ENCODE results near the gene PHKB.
A peak's percentile ranks its signal among the peaks of the same experiment; 100 is the strongest.
"Not testable (repeated sequence)": the region's sequence is repeated elsewhere in the genome, so short reads cannot be mapped to it uniquely, and the experiment has no call there.

PHKB gene

DNA sequence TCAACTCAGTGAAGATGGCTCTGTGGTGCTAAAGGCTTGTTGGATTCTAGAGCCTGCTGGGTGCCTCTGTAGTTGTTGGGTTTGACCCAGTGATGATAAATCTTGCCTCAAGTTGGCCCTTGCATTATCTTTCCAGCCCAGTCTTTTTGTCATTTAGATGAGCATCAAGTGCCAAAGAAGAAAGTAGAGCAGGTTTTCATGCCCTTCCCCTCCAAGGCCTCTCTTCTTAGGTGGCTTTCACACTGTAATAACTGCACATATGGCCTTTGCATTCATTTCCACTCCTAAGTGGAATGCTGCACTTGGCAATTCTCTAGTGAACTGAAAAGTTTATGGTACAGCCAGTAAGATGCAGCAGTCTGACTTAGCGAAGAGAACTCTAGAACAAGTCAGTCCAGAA is 165.1 kb downstream of the PHKB start:
- DNase-seq (ENCODE audit: low spot score) = peak; percentile 21

DNA sequence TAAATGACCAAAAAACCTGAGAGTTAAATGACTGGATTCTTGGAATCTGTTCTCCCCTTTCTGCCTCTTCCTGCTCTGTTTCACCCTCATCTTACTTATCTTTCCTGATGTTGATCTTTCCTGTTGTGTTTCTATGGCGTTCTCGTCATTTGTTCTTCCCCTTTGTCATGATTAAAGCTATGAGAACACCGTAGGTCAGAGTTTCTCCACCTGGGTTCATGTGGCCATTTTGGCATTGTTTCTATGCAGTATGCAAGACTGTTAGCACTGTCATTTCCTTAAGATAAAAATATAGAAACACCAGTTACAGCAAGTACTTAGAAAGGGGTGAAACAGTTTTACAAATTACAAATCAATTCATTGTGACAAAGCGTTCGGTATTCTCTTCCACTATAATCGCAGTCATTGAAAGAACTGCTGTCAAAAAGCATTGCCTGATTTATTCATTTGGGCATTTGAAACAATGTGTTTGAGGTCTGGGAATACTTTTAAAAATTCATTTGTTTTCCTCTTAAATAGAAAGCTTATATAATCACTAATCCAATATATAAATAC is 166.0 kb downstream of the PHKB start:
- DNase-seq (ENCODE audit: low spot score) = no peak

DNA sequence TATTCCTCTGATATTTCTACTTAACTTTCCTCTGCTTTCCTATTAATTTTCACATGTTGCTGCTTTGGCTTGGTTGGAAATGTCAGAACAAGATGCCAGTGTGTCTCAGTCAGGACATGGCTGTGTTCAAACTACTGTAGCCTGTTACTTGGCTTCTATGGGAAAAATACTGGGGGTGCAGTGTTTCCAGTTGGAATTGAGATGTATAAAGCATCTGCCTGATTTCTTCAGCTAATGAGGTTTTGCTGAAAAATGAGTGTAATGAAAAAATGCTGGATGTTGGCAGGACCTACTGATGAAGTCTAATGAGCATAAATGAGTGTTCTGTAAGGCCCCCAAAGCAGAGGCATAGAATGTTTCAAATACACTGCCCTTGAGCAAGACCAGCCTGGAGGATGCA is 166.6 kb downstream of the PHKB start:
- DNase-seq (ENCODE audit: low spot score) = no peak

DNA sequence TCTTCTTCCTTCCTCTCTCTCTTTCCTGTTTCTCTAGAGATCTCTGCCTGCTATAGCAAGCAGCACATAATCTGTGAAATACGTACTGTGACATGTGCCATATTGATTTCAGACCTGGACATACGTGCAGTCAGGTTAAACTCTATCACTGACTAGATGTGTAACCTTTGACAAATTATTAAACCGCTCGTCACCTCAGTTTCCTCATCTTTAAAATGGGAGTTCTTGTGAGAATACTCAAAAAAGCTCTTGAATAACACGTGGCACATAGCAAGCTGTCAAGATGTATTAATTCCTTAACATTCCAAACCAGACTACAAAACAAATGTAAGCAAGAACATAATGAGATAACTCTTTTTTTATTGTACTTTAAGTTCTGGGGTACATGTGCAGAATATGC is 170.0 kb downstream of the PHKB start:
- DNase-seq (ENCODE audit: low spot score) = no peak

- DNase-seq (ENCODE audit: low spot score) = no peak
Measured at GRCh38 chr16:47634126-47634525, 173.0 kb downstream of the PHKB start.

DNA sequence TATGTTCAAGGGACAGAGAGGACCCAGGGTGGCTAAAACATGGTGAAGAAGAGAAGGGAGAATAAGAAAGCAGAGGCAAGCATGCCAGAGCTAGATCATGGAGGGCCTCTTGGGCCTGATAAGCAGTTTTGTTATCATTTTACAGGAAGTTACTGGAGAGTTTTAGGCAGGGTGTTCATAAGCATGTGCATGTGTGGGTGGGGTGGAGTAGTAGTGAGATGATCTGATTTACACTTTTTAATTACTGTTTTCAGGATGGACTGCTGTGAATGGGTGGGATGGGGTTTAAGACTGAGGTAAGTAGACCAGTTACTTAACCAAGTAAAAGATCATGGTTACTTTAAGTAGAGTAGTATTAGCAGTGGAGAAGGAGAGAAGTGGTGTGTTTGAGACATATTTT is 173.6 kb downstream of the PHKB start:
- DNase-seq (ENCODE audit: low spot score) = no peak

DNA sequence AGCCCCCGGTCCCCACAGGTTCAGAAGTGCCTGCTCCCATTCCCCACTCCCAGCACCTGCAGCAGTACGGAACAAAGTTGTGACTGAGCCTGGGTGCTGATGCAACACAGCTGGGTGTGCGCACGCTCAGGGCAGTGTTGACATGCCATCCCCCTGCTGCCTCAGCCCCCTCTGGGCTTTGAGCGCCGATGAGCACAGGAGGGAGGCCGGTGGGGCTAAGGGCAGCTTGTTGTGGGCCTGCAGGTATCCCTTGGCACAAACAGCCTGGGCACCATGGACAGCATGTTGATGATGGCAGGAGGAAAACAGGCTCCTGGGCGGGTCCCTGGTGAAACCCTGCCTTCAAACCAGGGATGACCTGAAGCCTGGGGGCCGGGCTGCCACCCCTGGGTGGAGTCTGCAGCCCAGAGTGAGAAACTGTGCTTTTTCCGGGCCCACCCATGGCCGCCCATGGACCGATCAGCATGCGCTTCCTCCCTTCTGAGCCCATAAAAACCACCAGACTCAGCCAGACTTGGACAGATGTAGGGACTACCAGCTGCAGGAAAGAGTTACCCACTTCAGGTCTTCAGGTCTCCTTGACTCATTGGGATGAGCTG is 175.5 kb downstream of the PHKB start:
- no peak for DNase-seq (ENCODE audit: low spot score)

GRCh38 chr16:47638175-47638574 is 177.0 kb downstream of the PHKB start:
- DNase-seq (ENCODE audit: low spot score) = no peak

GRCh38 chr16:47640661-47641060 is 179.5 kb downstream of the PHKB start:
- no peak for DNase-seq (ENCODE audit: low spot score)

DNA sequence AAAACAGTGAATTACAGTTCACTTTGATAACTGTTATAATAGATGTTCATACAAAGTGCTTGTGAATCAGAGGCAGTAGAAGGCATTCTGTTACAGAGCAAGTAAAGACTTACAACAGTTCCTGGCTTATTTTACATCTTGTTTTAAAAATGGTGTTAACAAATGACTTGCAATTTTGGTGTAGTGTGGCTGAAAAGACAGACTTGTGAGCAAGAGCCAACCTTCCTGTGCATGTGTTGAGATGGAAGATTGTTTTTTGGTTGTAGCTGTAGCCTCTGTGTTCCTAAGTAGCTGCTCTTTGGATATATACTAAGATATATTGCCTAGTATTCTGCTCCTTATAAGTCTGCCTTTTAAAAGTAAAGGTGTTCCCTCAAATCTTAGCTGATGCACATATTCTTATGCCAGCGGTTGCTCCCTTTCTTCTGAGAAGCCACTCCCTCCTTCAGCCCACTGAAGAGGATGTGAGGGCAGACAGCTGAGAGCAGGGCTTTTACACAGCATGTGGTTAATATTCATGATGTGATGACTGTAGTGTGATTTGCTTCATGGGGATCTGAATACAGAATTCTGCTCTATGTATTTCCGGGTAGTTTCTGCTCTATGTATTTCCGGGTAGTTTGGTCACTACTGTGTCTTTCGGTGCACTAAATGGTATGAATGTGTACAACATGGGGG is 182.3 kb downstream of the PHKB start:
- no peak for DNase-seq (ENCODE audit: low spot score)

- DNase-seq (ENCODE audit: low spot score) = no peak
Measured at GRCh38 chr16:47644166-47644565, 183.0 kb downstream of the PHKB start.

DNA sequence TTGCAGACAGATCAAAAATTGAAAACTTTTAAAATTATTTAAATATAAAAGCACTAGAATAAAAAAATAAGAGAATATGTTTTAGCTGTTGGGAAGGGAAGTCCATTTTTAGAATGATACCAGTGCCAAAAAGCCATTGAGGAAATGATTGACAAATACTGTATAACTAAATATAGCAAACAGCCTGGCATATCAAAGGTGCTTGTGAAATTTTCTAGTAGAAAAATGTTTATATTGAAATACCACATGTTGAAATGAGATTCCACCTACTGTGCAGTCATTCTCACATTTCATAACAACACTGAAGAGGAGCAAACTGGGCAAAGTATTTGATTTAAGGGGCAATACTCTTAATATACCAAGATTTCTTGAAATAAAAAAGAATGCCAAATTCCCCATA is 183.5 kb downstream of the PHKB start:
- no peak for DNase-seq (ENCODE audit: low spot score)

DNA sequence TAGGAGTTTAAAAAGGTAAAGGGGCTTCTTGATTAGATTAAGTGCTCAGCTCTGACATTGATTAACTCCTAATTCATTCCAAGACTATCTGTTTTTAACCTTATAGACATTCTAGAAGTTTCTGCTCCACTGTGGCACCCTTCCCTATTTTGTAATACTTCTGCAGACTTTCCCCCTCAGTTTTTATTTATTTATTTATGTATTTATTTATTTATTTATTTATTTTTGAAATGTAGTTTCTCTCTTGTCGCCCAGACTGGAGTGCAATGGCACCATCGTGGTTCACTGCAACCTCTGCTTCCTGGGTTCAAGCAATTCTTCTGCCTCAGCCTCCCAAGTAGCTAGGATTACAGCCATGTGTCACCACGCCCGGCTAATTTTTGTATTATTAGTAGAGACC is 185.8 kb downstream of the PHKB start:
- no peak for DNase-seq (ENCODE audit: low spot score)

DNA sequence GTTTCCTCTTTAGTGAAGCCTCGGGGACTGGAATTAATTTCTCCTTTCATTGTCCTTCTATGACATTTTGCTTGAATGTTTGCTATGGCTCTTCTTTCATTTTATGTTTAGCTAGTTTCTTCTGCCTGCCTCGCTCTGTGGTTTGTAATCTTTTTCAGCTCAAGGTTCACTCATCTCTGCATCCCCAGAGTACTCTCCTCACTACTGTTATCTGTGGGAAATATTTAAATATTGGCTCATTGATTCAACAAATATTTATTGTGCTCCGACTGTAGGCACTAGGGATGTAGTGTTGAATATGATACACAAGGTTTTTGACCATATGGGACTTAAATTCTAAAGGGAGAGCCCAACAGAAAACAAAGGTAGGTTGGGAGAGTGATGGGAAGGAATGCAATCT is 195.9 kb downstream of the PHKB start:
- DNase-seq (ENCODE audit: low spot score) = no peak

- no peak for DNase-seq (ENCODE audit: low spot score)
Measured at GRCh38 chr16:47657977-47658376, 196.8 kb downstream of the PHKB start.

DNA sequence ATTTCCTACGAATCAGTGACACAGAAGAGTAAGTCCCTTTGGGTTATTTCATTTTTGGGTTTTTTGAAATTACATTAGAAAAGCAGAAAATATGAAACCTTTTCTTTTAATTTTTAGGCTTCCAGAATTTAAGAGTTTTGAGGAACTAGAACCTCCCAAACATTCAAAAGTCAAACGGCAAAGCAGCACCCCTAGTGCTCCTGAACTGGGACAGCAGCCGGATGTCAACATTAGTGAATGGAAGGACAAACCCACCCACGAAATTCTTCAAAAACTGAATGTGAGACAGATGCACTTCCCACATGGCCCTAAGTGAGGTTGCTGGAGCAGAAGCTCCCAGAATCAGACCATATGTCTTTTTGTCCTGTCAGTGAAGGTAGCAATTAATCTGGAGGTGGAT is 199.4 kb downstream of the PHKB start:
- DNase-seq (ENCODE audit: low spot score) = no peak

DNA sequence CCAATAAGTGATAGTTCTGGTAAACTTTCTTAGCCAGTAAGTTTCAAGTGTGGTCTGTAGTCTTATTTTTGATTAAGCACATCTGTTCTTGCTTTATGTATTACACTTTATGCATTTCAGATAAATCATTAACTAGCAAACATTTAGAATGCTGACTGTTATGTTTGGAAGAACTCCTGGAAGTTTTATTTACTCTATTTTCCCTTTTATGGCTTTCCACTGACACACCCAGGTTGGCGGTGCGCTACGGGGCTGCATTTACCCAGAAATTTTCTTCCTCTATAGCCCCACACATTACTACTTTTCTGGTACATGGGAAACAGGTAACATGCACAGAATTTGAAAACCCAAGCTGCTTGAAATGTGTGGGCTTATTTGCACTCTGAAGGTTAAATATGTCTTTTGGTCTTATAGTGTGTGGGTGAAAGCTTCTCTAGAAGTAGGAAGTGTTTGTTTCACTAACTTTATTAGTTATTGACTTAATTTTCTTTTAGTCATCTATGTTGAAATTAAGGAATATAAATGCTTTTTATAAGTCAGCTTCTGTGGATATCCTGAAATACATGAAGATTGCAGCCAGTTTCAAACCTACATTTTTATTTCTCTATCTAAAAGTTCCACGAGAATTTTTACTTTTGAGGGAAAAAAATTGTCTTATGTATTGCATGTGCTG is 203.7 kb downstream of the PHKB start:
- no peak for DNase-seq (ENCODE audit: low spot score)

DNA sequence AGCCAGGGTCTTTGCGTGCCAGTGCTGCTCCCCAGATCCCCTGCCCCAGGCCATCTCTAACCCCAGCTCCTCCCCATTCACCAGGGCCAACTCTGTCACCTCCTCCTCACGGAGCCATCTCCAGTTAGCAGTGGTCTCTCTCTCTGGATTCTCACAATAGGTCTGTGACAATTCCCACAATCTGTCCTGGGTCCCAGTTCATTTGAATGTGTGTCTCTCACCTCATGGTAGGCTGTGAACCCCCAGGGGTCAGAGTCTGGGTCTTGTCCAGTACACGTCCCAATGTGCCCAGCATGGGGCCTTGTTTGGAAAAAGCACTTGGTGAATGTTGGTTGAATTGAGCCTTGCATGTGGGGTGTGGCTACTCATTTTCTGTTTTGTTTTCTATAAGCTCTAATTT is 205.3 kb downstream of the PHKB start:
- no peak for DNase-seq (ENCODE audit: low spot score)

GRCh38 chr16:47667956-47668355 is 206.8 kb downstream of the PHKB start:
- no peak for DNase-seq (ENCODE audit: low spot score)

- no peak for DNase-seq (ENCODE audit: low spot score)
Measured at GRCh38 chr16:47672475-47672874, 211.3 kb downstream of the PHKB start.

DNA sequence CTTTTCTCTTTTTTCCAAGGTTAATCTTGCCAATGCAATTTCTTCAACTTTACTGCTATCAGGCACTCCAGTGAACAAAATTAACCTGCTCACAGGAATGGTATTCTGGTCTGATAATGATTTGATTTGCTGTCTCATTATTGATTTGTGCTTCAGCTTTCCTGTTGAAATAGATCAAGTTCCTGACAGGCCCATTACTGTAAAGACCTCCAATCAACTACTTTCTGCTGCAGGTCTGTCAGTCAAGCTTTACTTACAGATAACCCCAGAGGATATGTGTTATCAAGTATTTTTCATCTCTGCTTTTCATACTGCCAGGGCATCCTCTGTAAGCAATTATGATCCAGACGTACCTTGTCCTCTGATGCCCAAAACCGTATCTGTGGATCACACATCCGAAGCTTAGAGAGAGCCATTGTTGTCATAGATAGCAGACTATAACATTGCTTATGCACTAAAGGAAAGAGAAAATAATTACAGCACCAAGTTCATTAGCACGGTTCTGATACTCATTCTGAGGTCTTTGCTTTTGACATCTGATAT is 215.6 kb downstream of the PHKB start:
- DNase-seq (ENCODE audit: low spot score) = no peak

GRCh38 chr16:47681571-47681970 is 220.4 kb downstream of the PHKB start:
- not testable (repeated sequence) for DNase-seq (ENCODE audit: low spot score)

- no peak for DNase-seq (ENCODE audit: low spot score)
Measured at GRCh38 chr16:47687694-47688093, 226.6 kb downstream of the PHKB start.

Data from hematopoietic multipotent progenitor cell treated with erythropoietin and hydrocortisone succinate and interleukin-3 and kit ligand, for 17 days (in vitro differentiated cells).